Spleen (tissue), 11 donors: ENCODE measurements around the gene PRPF31. TPM values are rescaled to one million over a fixed set of nuclear protein-coding genes. Genes with fewer than 3 reads are reported as not detected.

Experiments
- DNase-seq: peaks from one replicate; pipeline ENCODE4 v3.0.0-alpha.2; 2020
- H3K27ac ChIP-seq, 8 donors: fragments of 200-600 bp; sonication (generic) in 7 of 8; 1 replicate in 4 of 8; 2 replicates in 4 of 8; pipeline versions ENCODE4 v1.5.0 to v1.8.0; 2016 to 2021; ENCODE audit warnings: inconsistent platforms in 4 of 8, mild to moderate bottlenecking in 4 of 8, moderate library complexity in 1 of 8
- H3K27me3 ChIP-seq, 7 donors: fragments of 200-600 bp; sonication (generic) in 6 of 7; replicated peaks in 1 of 7; 1 replicate in 4 of 7; 2 replicates in 3 of 7; pipeline versions ENCODE4 v1.5.0 to v1.8.0; 2016 to 2021; ENCODE audit warnings: inconsistent platforms in 3 of 7, mild to moderate bottlenecking in 1 of 7
- H3K36me3 ChIP-seq, 6 donors: fragments of 200-600 bp; sonication (generic) in 5 of 6; 1 replicate in 4 of 6; 2 replicates in 2 of 6; pipeline versions ENCODE4 v1.5.0 to v1.8.0; 2016 to 2021; ENCODE audit warnings: inconsistent platforms in 2 of 6
- H3K4me1 ChIP-seq, 6 donors: fragments of 200-600 bp; sonication (generic) in 5 of 6; 1 replicate in 3 of 6; 2 replicates in 3 of 6; pipeline versions ENCODE4 v1.5.0 to v1.8.0; 2016 to 2021; ENCODE audit warnings: inconsistent platforms in 3 of 6
- H3K4me3 ChIP-seq, 8 donors: fragments of 200-600 bp; sonication (generic) in 7 of 8; 1 replicate in 4 of 8; 2 replicates in 4 of 8; pipeline versions ENCODE4 v1.5.0 to v1.8.0; 2016 to 2021; ENCODE audit warnings: inconsistent platforms in 4 of 8, mild to moderate bottlenecking in 4 of 8, moderate library complexity in 2 of 8
- H3K9me3 ChIP-seq, 8 donors: fragments of 200-600 bp; sonication (generic) in 7 of 8; 1 replicate in 4 of 8; 2 replicates in 4 of 8; pipeline versions ENCODE4 v1.5.0 to v1.8.0; 2016 to 2021; ENCODE audit warnings: inconsistent platforms in 4 of 8
- POLR2A ChIP-seq, 3 donors: fragments of 450-650 bp; IDR thresholded peaks; one replicate each; pipeline ENCODE4 v1.5.1; 2017; ENCODE audit warnings: antibody characterized with exemption in 3 of 3, mild to moderate bottlenecking in 1 of 3
- POLR2AphosphoS5 ChIP-seq, 3 donors: sonication (generic); formaldehyde crosslinking; IDR thresholded peaks; one replicate each; pipeline ENCODE4 v1.5.1; 2017; ENCODE audit warnings: antibody characterized with exemption in 3 of 3
- WGBS, 5 donors: extraction: QIAGEN DNeasy Blood & Tissue Kit in 3 of 5; methylation state at CpG; one replicate each; pipeline versions ENCODE4 v1.1.5 to v1.1.7; 2013 to 2018; 5-methylcytosine and 5-hydroxymethylcytosine counted together
- intact Hi-C: fragments of 100-400 bp; cut with DNase I; formaldehyde crosslinking; loops from one replicate; pipeline ENCODE4 v1.15.0; 2023; ENCODE audit warnings: low total_unique reads
- polyA plus RNA-seq, 3 donors: library from polyadenylated mRNA; stranded (reverse); fragments of 200-250 nt; gene quantifications; one replicate each; pipeline ENCODE4 v1.2.1, GENCODE V29; 2013
- total RNA-seq, 7 donors: library from RNA; depleted of rRNA in 3 of 7; stranded (reverse); fragments of >200 nt in 3 of 7; fragmentation: NEBNext Ultra II Directional in 4 of 7; extraction: Animal tissue kit (Norgen Biotek cat#: 25700) in 4 of 7; gene quantifications; one replicate each; pipeline versions ENCODE4 v1.1.0 to v1.2.1, GENCODE V29; 2016 to 2021
- TF ChIP-seq, protein P1 (sequence below), 11 experiments: fragments of 200-600 bp in 7 of 11; fragments of 450-650 bp in 4 of 11; sonication (generic) in 4 of 11; IDR thresholded peaks in 8 of 11; conservative IDR thresholded peaks in 3 of 11; 1 replicate in 7 of 11; 2 replicates in 4 of 11; pipeline versions ENCODE4 v1.4.0 to v1.8.0; 2016 to 2021; ENCODE audit warnings: antibody characterized with exemption in 11 of 11, inconsistent platforms in 4 of 11, mild to moderate bottlenecking in 1 of 11
- donor health status: healthy with polysubstance abuse.
- donor health status: DM: no; HTN: no; CAD: no; lungs with moderate emphysema.
- donor health status: DM: no; HTN: no; CAD: no.
- donor health status: Bipolar disorder and iron deficiency.
- donor health status: healthy.
- donor health status: DM: no; HTN: no; CAD: no.
- donor health status: DM: yes; HTN: yes; CAD: no.

PRPF31 gene
- total and polyA plus RNA-seq, 10 donors = 34.7 to 66.2 (median 50.3) TPM

- Histone ChIP-seq H3K9me3 (no peaks in the 10 kb centered on the region), H3K36me3 (peaks cover 2 to 70% (median 67%) of the 10 kb centered on the region in 6 donors), H3K4me1 (peaks cover 17 to 80% (median 55%) of the 10 kb centered on the region in 6 donors), H3K27ac (no peak overlapping the region), H3K4me3 (no peak overlapping the region), H3K27me3 (no peaks in the 10 kb centered on the region)
- no peak for DNase-seq
- WGBS, 5 donors = 86 to 93% (median 90%) methylated on average over 10 to 11 of the region's 11 CpGs
- TF ChIP-seq, protein P1, sequence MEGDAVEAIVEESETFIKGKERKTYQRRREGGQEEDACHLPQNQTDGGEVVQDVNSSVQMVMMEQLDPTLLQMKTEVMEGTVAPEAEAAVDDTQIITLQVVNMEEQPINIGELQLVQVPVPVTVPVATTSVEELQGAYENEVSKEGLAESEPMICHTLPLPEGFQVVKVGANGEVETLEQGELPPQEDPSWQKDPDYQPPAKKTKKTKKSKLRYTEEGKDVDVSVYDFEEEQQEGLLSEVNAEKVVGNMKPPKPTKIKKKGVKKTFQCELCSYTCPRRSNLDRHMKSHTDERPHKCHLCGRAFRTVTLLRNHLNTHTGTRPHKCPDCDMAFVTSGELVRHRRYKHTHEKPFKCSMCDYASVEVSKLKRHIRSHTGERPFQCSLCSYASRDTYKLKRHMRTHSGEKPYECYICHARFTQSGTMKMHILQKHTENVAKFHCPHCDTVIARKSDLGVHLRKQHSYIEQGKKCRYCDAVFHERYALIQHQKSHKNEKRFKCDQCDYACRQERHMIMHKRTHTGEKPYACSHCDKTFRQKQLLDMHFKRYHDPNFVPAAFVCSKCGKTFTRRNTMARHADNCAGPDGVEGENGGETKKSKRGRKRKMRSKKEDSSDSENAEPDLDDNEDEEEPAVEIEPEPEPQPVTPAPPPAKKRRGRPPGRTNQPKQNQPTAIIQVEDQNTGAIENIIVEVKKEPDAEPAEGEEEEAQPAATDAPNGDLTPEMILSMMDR (IDR thresholded peaks at IDR 0.05 in 8 of 11, conservative IDR thresholded peaks at IDR 0.05 in 3 of 11) = no peak
- TF ChIP-seq POLR2AphosphoS5 (IDR thresholded peaks at IDR 0.05) (peak in 2 of 3 donors; percentile 47 to 66), POLR2A (IDR thresholded peaks at IDR 0.05) (no peak)
- intact Hi-C loops = no loop called here
Observed at GRCh38 chr19:54156490-54156889, 40.9 kb downstream of the PRPF31 start.

GRCh38 chr19:54156953-54157352 is 41.4 kb downstream of the PRPF31 start:
- DNase-seq = no peak
- TF ChIP-seq POLR2AphosphoS5 (IDR thresholded peaks at IDR 0.05) (no peak), POLR2A (IDR thresholded peaks at IDR 0.05) (no peak)
- TF ChIP-seq, protein P1 (IDR thresholded peaks at IDR 0.05 in 8 of 11, conservative IDR thresholded peaks at IDR 0.05 in 3 of 11) = no peak
- Histone ChIP-seq H3K9me3 (no peaks in the 10 kb centered on the region), H3K4me1 (peaks cover 17 to 85% (median 60%) of the 10 kb centered on the region in 6 donors), H3K27me3 (no peaks in the 10 kb centered on the region), H3K27ac (no peak overlapping the region), H3K4me3 (no peak overlapping the region), H3K36me3 (peaks cover 2 to 65% (median 63%) of the 10 kb centered on the region in 6 donors)
- WGBS, 5 donors = 90 to 100% (median 94%) methylated on average over 3 of the region's 3 CpGs
- intact Hi-C loops = no loop called here

- no peak for DNase-seq
- H3K9me3 ChIP-seq = no peaks in the 10 kb centered on the region
- WGBS, 5 donors = 8 to 13% (median 10%) methylated on average over 18 to 19 of the region's 19 CpGs
- H3K27me3 ChIP-seq = peaks cover 0 to 5% (median 0%) of the 10 kb centered on the region in 7 donors
- intact Hi-C loops = no loop called here
- peaks cover 24 to 93% (median 75%) of the 10 kb centered on the region in 6 donors for H3K4me1 ChIP-seq
- H3K27ac ChIP-seq = peak overlapping the region; percentile 95 to 100 (median 98)
- H3K4me3 ChIP-seq = peak overlapping the region; percentile 58 to 91 (median 72)
- TF ChIP-seq, protein P1 (IDR thresholded peaks at IDR 0.05 in 8 of 11, conservative IDR thresholded peaks at IDR 0.05 in 3 of 11) = no peak
- TF ChIP-seq POLR2AphosphoS5 (IDR thresholded peaks at IDR 0.05) (no peak), POLR2A (IDR thresholded peaks at IDR 0.05) (no peak)
- peaks cover 0 to 46% (median 43%) of the 10 kb centered on the region in 6 donors for H3K36me3 ChIP-seq
Observed at GRCh38 chr19:54158812-54159351, 43.3 kb downstream of the PRPF31 start.

GRCh38 chr19:54159352-54160181 is 44.0 kb downstream of the PRPF31 start, which contains the start of gene LENG1:
LENG1 (minus strand) TSS chr19:54159721; CDS start chr19:54159695, 26 bp downstream.
- DNase-seq = peak; percentile 97
- 0 to 1% (median 0%) methylated on average over 52 to 72 of the region's 72 CpGs for WGBS, 5 donors
- Histone ChIP-seq H3K9me3 (no peaks in the 10 kb centered on the region), H3K27me3 (peaks cover 0 to 12% (median 3%) of the 10 kb centered on the region in 7 donors), H3K36me3 (peaks cover 0 to 39% (median 37%) of the 10 kb centered on the region in 6 donors), H3K27ac (peak within 1 kb of the TSS; percentile 95 to 100 (median 98)), H3K4me1 (peaks cover 24 to 93% (median 76%) of the 10 kb centered on the region in 6 donors), H3K4me3 (peak within 1 kb of the TSS; percentile 58 to 91 (median 72))
- intact Hi-C loops = no loop called here
- TF ChIP-seq, protein P1 (IDR thresholded peaks at IDR 0.05 in 8 of 11, conservative IDR thresholded peaks at IDR 0.05 in 3 of 11) = peak in 9 of 11 experiments; percentile 22 to 55 (median 41)
- peak; percentile 95 to 98 (median 97) for TF ChIP-seq POLR2AphosphoS5 (IDR thresholded peaks at IDR 0.05)
- TF ChIP-seq POLR2A (IDR thresholded peaks at IDR 0.05) = peak in 1 of 3 donors; percentile 37
